HG02943 (cell line): ENCODE measurements around the gene NFE2.
"Not testable (repeated sequence)": the region's sequence is repeated elsewhere in the genome, so short reads cannot be mapped to it uniquely, and the experiment has no call there.

Experiments used
- ATAC-seq: cut with Tn5 transposase; IDR thresholded peaks from one replicate; pipeline ENCODE4 v1.9.1; 2021; ENCODE audit warnings: mild to moderate bottlenecking, low read depth, moderate library complexity; ENCODE audit not compliant: unreplicated experiment

NFE2 gene

DNA sequence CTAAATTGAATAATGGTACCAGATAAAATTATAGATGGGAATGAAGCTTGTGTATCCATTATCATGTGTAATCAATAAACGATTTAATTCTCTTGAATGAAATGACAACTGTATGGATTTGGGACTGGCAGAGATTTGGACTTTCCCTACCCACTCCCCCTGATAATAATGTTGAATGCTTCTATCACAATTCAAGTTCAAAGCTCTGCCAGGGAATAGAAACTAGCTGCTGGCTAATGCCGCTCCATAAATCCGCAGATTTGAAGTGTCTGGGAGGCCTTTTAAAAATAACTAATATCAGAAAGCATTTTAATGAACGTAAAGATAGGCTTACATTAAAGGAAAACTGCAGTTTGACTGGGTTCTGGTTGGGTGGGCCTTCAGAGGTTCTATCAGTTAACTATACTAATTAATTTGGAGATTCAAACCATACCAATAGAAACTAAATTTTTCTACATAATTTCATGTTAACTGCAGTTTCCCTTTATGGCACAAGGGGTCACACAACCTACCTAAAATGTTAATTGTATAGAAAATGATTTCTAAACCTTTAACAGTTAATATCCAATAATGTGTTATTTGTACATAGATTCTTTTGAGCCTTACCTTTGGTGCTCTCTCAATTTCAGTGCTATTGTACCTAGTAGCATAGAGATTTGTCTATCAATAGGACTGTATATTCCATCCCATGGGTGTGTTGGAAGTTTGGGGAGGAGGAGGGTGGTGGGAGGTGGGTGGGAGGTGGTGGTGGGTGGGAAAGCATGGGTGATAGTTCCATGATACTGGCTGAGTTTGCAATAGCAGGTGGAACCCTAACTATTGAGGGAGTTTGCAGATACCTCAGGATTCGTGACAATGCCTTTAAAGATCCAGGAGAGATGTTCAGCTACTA is 15.4 kb downstream of the NFE2 start:
- no peak for ATAC-seq

DNA sequence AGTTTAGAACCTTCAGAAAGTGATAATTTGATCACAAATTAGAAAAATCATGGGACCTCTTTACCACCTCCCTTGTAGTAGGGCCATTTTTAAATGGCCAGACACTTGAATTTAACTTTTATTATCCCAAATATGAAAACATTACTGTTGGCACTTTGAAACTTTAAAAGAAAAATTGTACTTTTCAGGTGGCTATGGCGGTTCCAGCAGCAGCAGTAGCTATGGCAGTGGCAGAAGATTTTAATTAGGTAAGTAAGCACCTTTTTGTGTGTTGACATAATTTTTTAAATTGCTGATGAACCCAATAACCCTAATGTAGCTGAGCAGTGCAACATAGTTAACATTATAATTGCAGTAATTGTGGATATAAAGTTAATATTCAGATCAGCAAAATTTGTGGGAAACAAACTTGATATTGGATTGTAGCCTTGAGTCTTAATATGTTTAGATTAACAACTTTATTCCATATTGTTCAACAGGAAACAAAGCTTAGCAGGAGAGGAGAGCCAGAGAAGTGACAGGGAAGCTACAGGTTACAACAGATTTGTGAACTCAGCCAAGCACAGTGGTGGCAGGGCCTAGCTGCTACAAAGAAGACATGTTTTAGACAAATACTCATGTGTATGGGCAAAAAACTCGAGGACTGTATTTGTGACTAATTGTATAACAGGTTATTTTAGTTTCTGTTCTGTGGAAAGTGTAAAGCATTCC is 16.6 kb downstream of the NFE2 start:
- ATAC-seq: not testable (repeated sequence)

DNA sequence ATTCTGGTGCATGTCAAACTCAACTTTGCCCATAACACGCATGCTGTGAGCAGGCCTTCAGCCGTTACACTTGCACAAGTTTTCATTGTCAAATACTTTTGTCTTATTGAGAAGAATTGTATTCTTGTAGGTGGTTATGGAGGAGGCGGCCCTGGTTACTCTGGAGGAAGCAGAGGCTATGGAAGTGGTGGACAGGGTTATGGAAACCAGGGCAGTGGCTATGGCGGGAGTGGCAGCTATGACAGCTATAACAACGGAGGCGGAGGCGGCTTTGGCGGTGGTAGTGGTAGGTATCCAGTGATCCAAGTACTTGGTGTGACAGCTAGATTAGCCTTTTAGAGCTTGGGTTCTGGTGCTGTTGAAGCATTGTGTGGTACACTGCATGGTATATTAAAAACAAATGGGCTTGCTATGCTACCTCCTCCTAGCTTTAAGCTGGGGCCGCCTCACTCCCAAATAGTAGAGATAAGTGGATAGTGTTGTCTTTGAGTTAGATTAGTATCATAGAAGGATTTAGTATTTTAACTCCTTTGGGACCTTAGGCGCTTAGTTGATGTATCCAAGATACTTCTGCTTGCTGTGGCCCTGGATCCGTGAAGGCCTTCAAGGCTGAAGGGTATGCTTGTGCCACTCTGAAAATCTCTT is 17.7 kb downstream of the NFE2 start:
- ATAC-seq: no peak

DNA sequence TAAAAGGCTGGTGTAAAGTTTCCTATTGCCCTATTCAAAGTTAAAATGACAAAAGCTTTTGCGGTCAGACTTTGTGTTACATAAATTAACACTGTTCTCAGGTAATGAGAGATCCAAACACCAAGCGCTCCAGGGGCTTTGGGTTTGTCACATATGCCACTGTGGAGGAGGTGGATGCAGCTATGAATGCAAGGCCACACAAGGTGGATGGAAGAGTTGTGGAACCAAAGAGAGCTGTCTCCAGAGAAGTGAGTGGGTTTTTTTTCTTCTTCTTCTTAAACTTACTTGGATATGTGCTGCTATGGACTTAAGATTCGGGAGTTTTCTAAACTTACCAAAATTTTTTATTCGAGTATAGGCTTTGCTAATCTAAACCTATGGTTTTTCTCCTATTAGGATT is 19.1 kb downstream of the NFE2 start:
- not testable (repeated sequence) for ATAC-seq

DNA sequence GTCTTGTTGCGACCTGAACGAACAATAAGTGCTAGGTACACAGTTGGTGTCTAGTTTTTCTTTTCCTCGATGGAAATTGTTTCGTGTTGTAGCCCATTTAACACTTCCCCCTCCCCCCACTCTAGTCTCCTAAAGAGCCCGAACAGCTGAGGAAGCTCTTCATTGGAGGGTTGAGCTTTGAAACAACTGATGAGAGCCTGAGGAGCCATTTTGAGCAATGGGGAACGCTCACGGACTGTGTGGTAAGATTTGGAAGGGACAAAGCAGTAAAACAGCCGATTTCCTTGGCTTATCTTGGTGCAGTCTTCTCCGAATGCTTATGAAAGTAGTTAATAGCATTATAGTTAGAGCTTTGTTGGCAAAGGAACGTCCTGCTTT is 19.6 kb downstream of the NFE2 start:
- ATAC-seq: not testable (repeated sequence)

DNA sequence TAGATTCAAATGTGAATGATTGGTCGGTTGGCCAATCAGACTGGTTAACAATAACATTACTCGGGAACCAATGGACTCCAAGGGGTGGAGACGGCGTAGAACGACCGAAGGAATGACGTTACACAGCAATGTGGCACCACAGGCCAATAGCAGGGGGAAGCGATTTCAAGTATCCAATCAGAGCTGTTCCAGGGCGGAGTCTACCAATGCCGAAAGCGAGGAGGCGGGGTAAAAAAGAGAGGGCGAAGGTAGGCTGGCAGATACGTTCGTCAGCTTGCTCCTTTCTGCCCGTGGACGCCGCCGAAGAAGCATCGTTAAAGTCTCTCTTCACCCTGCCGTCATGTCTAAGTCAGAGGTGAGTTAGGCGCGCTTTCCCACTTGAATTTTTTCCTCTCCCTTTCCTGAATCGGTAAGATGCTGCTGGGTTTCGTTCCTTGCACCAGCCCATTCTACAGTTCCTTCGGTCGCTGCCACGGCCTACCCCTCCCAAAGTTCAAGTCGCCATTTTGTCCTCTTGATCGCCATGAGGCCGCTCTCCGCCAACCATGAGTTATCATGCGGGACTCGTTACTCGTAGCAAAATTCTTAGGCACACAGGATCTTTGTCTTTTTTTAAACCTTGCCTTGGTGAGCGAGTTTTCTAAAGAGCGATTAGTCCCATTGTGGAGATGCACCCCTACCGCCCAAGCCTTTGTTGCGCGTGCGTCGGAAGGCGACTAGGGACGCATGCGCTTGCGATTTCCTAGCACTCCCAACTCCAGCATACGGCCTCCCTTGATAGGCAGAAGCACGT is 20.2 kb downstream of the NFE2 start, which contains the start of gene HNRNPA1:
Gene HNRNPA1 (plus strand): TSS at position 259 of the 793 bp plus-strand sequence. CDS start 82 bp downstream, at position 341.
- peak; percentile 90 for ATAC-seq

DNA sequence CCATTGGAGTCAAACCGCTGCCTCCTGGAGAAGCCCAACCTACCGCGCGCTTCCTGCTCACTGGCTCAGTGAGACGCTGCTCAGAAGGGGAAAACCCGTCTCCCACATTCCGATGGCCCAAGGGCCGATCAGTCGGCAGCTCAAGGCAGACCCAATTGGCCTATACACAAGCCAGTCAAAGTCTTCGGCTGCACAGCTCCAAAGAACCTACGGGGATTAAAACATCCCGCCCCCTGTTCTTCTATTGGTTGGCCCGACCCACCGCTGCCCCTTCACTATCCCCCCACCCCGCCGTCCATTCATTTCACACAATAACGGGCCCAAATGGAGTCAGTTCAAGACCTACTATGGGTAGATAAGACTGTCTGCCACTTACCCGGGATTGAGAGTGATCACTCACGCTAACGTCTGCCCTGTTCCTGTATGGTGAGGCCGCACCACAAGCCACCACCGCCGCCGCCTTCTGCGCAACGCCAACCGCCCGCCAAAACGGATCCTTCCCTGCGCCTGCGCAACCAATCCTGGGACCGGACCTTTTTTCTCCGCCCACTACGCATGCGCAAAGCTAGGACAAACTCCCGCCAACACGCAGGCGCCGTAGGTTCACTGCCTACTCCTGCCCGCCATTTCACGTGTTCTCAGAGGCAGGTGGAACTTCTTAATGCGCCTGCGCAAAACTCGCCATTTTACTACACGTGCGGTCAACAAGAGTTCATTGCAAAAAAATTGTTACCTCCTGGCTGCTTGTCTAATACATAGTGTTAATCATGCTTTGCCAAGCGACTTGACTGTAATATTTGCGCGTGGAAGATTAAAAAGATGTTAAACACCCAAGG is 21.0 kb downstream of the NFE2 start, which contains the start of gene CBX5:
Gene CBX5 (minus strand): TSS at position 491 of the 836 bp plus-strand sequence. CDS start 22,472 bp downstream, outside the sequence.
- ATAC-seq: peak; percentile 65

DNA sequence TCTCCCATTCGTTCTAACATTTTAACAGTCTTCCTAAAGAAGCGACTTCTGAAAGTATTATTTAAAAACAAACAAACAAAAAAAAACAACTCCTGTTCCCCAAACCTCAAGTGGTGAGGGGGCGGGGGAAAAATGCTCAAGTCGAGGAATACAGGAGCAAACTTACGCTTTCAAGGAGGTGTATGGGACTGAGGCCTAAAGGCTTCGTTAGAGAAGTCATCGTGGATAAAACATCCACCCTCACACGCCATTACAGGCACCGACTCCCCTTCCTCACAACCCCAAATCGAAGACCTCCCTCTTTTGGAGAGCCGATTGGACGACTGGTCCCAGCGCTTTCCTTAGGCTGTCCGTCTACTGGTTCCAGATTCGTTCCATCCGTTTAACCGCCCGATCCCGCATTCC is 21.6 kb downstream of the NFE2 start:
- ATAC-seq: no peak

DNA sequence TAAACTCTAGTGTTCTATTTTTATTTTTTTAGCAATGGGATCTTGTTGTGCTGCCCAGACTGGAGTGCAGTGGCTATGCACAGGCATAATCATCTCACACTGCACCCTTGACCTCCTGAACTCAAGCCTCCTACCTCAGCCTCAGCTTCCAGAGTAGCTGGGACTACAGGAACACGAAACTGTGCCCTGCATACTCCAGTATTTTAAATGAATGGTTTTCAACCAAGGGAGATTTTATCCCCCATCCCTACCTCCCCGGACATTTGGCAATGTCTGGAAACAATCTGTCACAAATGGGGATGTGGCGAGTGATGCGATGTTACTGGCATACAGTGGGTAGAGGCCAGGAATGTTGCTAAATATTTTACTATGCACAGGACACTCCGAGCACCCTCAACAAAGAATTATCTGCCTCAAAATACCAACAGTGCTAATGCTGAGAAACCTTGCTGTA is 23.0 kb downstream of the NFE2 start:
- ATAC-seq: no peak

DNA sequence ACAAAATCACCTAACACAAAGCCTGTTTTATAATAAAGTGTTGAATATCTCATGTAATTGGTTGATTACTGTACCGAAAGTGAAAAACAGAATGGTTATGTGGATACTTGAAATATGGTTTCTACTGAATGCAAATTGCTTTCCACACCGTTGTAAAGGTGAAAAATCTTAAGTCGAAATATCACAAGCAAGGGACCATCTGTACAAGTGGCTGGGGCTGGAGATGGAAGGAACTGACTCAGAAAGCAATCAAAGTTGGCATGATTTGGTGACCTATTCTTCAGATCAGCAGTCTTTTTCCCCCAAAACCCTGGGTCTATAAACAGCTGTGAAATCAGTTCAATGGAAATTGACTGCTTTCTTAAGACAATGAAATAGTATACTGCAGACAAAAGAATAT is 24.4 kb downstream of the NFE2 start:
- ATAC-seq: no peak

DNA sequence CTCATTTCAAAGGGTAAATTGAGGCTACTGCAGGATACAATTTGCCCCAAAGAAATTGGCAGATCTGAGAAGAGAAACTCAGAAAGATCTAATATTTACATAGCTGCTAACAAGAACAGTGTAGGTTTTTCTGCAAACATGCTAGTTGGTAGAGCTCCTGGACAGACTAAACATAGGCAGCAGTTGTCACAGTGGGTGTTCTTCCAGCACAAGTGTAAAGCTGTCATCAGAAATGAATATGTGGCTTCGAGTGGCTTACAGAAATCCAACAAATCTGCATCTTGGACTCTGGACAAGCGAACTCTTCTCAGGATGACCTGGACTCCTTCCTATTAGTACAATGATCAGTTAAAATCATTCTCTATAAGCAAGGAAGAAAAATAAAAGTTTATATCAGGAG is 26.8 kb downstream of the NFE2 start:
- no peak for ATAC-seq

DNA sequence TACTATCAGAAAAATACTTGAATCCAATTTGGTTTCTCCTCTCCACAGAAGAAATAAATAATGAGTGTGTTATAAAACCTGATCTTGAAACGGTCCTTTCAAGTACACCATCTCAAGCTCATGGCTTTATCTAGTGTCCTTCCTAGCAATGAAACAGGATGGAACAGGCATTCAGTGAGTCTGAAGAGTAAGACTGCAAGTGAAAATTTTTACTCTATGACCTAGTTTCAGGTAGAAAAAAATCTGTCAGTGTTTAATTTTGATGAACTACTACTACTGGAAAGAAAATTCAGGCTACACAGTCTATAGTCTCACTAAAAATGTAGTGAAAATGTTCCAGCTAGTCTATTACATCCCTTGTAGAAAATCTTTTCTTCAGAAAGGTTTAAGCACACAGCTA is 28.6 kb downstream of the NFE2 start:
- ATAC-seq: no peak

DNA sequence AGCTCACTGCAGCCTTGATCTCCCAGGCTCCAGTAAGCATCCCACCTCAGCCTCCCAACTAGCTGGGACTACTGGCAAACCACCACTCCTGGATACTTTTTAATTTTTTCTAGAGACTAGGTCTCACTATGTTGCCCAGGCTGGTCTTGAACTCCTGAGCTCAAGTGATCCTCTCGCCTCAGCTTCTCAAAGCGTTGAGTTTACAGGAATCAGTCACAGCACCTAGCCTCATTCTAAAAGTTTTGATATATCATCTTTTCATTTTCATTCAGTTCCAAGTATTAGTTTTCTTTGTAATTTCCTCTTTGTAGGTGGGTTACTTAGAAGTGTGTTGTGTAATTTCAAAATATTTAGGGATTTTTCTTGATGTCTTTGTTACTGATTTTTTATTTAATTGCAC is 30.5 kb downstream of the NFE2 start:
- no peak for ATAC-seq

DNA sequence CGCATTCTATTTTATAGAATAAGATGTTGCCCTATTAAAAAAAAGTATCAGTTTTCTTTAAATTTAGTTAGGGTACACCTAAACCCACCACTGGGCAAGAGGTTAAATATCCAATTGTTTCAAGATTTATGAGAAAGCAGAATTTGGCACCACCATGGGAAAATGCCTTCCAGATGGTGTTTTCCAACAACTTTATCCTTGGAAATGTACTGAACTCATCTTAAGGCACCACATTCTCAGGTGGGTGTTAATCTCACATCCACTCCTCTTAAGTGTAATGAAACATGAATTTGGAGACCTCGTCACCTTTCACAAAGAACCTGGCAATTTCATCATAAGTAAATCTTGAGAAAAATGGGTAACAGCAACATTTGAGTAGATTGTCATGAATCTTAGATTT is 34.0 kb downstream of the NFE2 start:
- ATAC-seq: no peak

DNA sequence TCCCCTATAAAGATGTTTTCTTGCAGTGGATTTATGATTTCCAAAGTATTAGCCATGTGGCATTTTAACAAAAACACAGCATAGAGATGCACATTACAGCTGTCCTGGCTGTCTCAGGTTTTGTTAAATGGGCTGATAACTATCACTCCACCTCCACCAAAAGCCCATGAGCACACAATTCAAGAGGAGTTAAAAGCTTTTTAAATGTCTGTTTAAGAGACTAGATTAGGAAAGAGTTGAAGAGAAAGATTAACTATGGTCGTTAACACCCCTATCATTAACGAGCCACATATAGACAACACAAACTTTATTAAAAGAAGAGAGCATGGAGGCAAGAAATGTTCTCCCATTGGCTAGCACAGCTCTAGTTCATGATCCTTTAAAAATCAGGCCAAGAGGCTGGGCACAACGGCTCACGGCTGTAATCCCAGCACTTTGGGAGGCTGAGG is 35.4 kb downstream of the NFE2 start:
- no peak for ATAC-seq

DNA sequence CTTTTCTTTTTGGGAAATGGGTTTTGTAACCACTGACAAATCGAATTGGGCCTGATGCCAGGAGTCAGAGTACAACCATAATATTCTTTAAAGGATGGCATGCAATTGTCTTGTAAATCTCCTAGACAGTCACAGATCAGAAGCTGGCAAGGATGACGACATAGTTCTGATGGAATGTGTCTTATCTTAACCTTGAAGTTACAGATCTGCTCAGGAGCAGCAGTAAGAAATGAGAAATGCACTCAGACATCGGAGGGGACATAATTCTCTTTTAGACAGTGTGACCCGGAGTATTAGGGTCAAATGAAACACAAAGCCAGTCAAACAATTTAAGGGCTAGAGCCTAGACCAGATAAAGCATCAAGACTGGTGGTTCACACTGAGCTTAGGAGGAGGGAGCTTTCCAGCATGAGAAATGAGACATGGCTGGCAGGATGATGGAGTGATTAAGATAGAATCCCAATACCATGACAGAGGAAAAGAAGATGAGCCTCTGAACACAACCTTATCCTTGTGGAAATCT is 38.4 kb downstream of the NFE2 start:
- ATAC-seq: no peak

DNA sequence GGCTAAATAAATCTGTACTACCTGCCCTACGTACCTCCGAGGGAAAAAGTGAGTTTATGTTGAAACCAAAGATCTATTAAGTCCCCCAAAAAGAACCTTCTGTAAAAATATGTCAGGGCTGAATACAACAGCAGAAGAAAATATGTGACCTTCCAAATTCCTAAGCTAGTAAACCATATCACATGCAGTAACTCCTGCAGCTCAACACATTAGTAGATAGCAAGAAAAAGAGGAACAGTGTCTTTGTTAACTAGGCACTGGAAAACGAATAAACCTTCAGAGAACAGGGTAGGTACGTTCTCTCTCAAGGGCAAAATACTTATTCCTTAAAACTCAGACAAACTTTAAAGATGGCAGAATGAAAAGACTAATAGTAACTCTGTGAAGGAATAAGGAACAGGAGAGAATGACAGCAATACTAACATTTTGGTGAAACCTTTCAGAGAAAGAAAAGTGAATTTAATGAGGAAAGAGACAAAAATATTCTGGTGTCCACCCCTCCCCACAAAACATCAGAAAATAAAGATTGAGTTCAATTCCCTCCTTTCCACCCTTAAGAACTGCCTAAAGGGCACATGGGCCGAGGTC is 38.9 kb downstream of the NFE2 start:
- no peak for ATAC-seq

DNA sequence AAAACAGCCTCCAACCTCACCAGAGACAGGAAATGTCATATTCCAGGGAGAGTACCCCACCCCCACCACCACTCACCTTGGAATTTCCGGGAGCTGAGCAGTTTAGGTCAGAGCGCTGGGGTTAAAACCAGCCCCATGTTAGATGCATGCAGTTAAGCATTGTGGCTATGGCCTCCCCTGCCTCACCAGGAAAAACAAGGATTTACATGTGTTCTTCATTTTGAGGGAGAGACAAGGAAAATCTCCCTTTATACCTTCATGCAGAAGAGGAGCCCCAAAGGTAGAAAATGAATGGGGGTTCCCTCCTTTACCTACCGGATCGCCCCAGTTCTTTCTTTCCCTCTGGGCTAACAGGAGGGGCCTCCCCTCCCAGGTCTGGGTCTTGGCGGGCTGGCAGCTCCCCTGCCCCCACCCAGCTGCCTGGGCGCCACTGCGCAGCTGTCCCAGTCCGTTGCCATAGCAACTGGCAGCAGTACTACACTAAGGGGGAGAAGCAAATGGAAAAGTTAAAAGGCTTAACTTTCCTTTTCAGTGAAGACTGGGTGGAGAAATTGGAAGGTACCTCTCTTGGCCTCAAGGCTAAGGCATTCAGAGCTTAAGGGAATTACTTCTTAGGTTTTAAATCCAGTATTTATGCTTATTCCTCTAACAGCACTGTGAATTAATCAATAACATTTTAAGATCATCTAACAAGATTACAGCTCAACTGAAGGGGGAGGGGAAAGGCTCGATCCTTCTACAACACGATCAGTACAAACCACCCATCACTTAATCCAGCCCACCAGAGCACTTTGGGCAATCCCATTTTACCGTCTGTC is 41.4 kb downstream of the NFE2 start:
- no peak for ATAC-seq
